ENCODE results near the gene MRPL38.

GRCh38 chr17:75900691-75901533 is 3.8 kb downstream of the MRPL38 start:
- TF ChIP-seq CTCF (conservative IDR thresholded peaks at IDR 0.05), result no peak
- TF ChIP-seq ZFX (IDR thresholded peaks at IDR 0.05), result no peak
